Measurements from ENCODE around the gene FAM83D. TPM values are rescaled to one million over a fixed set of nuclear protein-coding genes. Genes with fewer than 3 reads are reported as not detected.
A peak's percentile ranks its signal among the peaks of the same experiment; 100 is the strongest.

Gene FAM83D, protein sequence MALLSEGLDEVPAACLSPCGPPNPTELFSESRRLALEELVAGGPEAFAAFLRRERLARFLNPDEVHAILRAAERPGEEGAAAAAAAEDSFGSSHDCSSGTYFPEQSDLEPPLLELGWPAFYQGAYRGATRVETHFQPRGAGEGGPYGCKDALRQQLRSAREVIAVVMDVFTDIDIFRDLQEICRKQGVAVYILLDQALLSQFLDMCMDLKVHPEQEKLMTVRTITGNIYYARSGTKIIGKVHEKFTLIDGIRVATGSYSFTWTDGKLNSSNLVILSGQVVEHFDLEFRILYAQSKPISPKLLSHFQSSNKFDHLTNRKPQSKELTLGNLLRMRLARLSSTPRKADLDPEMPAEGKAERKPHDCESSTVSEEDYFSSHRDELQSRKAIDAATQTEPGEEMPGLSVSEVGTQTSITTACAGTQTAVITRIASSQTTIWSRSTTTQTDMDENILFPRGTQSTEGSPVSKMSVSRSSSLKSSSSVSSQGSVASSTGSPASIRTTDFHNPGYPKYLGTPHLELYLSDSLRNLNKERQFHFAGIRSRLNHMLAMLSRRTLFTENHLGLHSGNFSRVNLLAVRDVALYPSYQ
- total RNA-seq = 10 to 100 TPM; 23.1 to 28.4 TPM

DNA sequence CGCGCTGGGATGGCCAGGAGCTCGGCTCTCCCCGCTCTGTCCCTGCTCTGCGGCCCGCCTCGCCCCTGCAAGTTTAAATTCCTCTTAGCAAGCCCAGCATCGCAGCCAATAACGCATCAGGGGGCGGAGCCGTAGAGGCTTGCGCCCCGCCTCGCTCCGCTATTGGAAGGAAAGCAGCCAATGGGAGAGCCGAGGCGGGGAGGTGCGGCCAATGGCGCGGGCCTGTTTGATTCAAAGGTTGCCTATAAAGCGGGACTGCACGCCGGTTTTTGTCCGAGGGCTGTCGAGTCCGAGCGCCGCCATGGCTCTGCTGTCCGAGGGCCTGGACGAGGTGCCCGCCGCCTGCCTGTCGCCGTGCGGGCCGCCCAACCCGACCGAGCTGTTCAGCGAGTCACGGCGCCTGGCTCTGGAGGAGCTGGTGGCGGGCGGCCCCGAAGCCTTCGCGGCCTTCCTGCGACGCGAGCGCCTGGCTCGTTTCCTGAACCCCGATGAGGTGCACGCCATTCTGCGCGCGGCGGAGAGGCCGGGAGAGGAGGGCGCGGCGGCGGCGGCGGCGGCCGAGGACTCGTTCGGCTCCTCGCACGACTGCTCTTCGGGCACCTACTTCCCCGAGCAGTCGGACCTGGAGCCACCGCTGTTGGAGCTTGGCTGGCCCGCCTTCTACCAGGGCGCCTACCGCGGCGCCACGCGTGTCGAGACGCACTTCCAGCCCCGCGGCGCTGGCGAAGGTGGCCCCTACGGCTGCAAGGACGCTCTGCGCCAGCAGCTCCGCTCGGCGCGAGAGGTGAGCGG is at the start of gene FAM83D:
FAM83D (plus strand) TSS at position 276 of the 792 bp plus-strand sequence; CDS start at position 302, 26 bp downstream.
- H3K36me3 Mint-ChIP-seq = peaks cover 30% of the 10 kb centered on the region
- ATAC-seq (peak; percentile 97), DNase-seq (peak; percentile 98)
- peak within 1 kb of the TSS; percentile 81 for H3K4me3 Mint-ChIP-seq
- no peaks in the 10 kb centered on the region for H3K27me3 Mint-ChIP-seq
- H3K27ac Mint-ChIP-seq = peak within 1 kb of the TSS; percentile 72
- no peaks in the 10 kb centered on the region for H3K9me3 Mint-ChIP-seq (ENCODE audit: low read depth)
- CTCF ChIA-PET = interaction anchor here (0.6 to 11.5 kb wide), 24 partner anchors 8 to 176 kb away, joined by 3 to 131 read pairs (median 3); partner anchors contain the start of genes DHX35 and PPP1R16B
- peaks cover 42% of the 10 kb centered on the region for H3K4me1 Mint-ChIP-seq

DNA sequence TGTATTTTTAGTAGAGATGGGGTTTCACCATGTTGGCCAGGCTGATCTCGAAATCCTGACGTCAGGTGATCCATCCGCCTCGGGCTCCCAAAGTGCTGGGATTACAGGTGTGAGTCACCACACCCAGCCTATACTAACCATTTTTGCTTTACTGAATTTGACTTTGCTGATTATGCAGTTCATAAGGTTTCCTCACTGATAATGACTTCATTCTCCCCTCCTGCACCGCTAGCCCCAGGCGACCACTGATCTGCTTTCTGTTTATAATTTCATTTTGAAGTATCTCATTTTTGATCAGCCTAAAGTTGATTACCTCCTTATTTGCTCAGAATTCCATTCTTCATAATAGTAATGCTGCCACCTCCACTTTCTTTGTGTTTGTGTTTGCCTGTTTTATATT is 48.7 kb upstream of the FAM83D start:
- Mint-ChIP-seq H3K4me1 (peaks cover 96% of the 10 kb centered on the region), H3K27me3 (no peaks in the 10 kb centered on the region), H3K27ac (peak overlapping the region; percentile 42), H3K4me3 (no peak overlapping the region), H3K9me3 (ENCODE audit: low read depth) (no peaks in the 10 kb centered on the region), H3K36me3 (peaks cover 16% of the 10 kb centered on the region)
- ATAC-seq (no peak), DNase-seq (no peak)
- CTCF ChIA-PET = interaction anchor here (1.2 to 3.3 kb wide), 3 partner anchors 12 to 35 kb away, joined by 4 to 22 read pairs (median 11); no protein-coding TSS in a partner anchor

DNA sequence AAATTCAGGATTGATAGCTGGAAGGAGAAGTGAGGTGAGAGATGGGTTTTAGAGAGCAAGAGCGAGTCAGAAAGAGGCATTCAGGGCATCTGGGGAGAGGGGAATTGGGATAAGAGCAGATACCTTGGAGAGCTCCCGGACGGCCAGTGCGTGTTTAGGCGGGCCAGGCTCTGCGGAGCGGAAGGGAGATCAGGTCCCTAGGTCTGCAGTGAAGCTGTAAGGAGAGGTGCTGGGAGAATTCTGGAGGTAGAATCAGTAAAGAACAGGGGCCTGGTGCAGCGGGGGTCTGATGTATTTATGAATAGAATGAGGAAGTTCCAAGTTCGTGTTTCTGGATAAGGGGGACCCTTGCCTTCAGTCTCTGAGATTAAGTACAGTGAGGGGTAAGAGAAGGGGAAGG is 47.4 kb upstream of the FAM83D start:
- H3K4me3 Mint-ChIP-seq = no peak overlapping the region
- H3K27ac Mint-ChIP-seq = no peak overlapping the region
- H3K9me3 Mint-ChIP-seq (ENCODE audit: low read depth) = no peaks in the 10 kb centered on the region
- no peak for DNase-seq
- no peak for ATAC-seq
- H3K36me3 Mint-ChIP-seq = peaks cover 14% of the 10 kb centered on the region
- H3K27me3 Mint-ChIP-seq = no peaks in the 10 kb centered on the region
- CTCF ChIA-PET = interaction anchor here (0.6 to 3.1 kb wide), 3 partner anchors 13 to 155 kb away, joined by 3 to 25 read pairs (median 3); no protein-coding TSS in a partner anchor
- H3K4me1 Mint-ChIP-seq = peaks cover 93% of the 10 kb centered on the region

DNA sequence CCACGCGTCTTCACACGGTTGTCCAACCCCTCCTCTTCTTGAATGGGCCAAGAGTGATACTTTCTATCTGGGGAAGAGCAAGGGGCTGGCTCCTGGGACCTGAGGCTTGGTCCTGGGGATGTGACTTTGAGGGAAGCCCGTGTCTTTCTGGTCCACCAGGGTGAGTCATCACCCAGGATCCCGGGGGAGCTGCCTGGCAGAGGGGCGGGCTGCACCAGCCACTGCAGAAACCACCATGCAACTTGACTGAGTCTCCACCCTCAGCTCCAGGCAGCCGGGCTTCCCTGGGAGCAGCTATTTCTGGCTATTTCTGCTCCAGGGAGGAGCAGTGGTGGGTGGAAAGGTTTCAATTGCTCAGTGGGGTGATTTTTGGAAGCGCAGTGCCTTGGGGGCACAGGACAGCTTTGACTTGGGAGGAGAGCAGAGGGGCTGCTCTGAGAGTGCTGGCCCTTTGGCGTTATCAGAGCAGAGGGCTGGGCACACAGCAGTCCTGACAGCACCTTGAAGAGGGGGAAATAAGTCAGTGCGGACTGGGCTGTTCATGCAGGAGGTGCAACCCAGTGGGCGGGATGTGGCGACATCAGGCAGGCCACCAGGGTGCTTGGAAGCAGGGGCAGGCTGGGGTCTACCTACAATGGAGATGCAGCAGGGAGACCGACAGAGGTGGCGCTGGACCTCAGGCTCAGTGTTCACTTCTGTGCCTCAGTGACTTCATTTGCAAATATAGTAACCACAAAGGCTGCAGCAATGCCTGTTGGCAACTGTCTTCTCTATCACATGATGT is 45.1 kb upstream of the FAM83D start:
- ATAC-seq = no peak
- DNase-seq = no peak
- Mint-ChIP-seq H3K27ac (peak overlapping the region; percentile 55), H3K4me3 (no peak overlapping the region), H3K9me3 (ENCODE audit: low read depth) (no peaks in the 10 kb centered on the region), H3K4me1 (peaks cover 76% of the 10 kb centered on the region), H3K36me3 (peaks cover 21% of the 10 kb centered on the region), H3K27me3 (no peaks in the 10 kb centered on the region)
- CTCF ChIA-PET = interaction anchor here (1.0 to 4.8 kb wide), 5 partner anchors 10 to 20 kb away, joined by 3 to 42 read pairs (median 5); no protein-coding TSS in a partner anchor

DNA sequence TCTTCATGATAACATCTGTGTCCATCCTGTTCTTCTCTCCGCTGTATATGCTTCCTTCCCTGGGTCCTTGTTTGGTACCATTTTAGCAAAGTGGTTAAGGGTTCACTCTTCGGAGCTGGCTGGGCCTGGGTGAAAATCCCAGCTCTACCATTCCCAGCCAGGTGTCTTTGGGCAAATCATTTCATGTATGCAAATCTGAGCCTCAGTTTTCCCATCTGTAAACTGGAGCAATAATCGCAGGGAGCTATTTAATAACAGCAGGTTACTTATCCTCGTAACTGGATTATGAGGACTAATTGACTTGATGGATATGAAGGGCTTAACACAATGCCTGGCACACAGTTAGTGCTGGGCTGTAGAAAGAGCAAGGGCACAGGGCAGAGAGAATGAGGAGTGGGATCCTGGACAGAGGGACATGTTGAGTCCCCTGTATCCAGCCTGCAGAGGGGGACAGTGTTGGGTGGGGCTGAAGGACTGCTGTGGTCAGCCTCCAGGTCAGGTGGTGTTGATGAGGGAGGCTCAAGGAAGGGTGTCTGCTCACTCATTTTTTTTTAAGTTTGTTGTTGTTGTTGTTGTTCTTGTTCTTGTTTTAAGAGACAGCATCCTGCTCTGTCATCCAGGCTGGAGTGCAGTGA is 44.3 kb upstream of the FAM83D start:
- ATAC-seq (no peak), DNase-seq (no peak)
- Mint-ChIP-seq H3K4me1 (peaks cover 70% of the 10 kb centered on the region), H3K4me3 (no peak overlapping the region), H3K36me3 (peaks cover 23% of the 10 kb centered on the region), H3K27me3 (no peaks in the 10 kb centered on the region), H3K9me3 (ENCODE audit: low read depth) (no peaks in the 10 kb centered on the region), H3K27ac (peak overlapping the region; percentile 78)
- CTCF ChIA-PET = interaction anchor here (1.0 to 4.8 kb wide), 3 partner anchors 12 to 21 kb away, joined by 3 to 42 read pairs (median 5); no protein-coding TSS in a partner anchor

DNA sequence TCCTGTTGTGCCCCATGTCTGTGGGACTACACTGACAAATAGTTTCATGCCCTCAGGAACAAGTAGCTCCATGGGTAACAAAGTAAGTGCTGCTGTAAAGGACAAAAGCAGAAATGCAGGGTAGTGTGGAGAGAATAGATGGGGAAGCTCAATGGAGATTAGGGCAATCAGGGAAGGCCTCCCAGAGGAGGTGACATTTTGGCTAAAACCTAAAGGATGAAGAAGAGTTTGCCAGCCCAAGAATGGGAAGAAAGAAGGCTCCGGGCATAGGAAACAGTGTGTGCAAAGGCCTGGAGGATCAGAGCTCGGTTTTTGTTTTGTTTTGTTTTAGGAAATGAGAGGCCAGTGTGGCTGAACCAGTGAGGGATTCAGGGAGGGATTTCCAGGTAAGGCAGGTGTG is 43.6 kb upstream of the FAM83D start:
- CTCF ChIA-PET = interaction anchor here (1.0 to 4.8 kb wide), 5 partner anchors 11 to 77 kb away, joined by 3 to 42 read pairs (median 4); partner anchors contain the start of gene PPP1R16B
- Mint-ChIP-seq H3K27me3 (no peaks in the 10 kb centered on the region), H3K36me3 (peaks cover 21% of the 10 kb centered on the region)

DNA sequence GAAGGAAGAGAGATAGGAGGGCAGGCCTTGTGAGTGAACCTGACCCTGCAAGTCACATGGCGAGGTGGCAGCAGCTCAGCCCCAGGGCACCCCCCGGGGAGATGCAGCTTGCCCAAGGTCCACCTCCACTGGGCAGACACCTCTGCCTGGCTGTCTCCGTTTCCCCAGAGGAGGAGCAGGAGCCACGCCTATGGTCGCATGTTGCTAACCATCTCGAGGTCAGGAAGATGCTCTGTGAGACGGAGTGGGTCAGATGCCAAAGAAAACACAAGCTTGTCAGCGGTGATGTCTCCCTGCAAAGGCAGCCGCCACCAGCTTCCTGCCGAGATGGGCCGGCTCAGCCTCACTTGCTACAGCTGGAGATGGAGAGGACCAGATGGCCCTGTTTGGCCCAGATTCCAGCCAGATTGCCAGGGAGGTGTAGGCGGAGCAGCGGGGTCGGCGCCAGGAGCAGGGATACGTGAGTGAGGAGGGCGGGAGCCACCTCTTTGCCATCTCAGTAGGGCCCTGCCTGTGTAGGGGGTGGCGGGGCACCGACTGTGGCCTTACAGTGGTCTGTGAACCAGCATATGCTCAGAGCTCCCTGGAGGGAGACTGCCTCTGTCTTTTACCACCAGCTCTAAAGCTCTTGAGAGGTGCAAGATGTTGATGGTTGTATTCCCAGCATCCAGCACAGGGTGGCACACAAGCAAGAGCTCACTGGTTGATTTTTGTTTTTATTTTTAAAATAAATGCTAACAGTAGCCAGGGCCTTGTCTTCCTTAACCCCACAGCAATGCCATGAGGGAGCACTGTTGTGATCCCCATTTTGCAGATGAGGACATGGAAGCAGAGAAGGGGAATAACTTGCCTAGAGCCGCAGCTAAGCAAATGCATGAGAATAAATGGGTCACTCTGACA is 42.9 kb upstream of the FAM83D start:
- Mint-ChIP-seq H3K4me1 (peaks cover 66% of the 10 kb centered on the region), H3K27ac (peak overlapping the region; percentile 78), H3K27me3 (no peaks in the 10 kb centered on the region), H3K4me3 (peak overlapping the region; percentile 19), H3K9me3 (ENCODE audit: low read depth) (no peaks in the 10 kb centered on the region), H3K36me3 (peaks cover 19% of the 10 kb centered on the region)
- CTCF ChIA-PET = interaction anchor here (0.6 to 4.8 kb wide), 8 partner anchors 8 to 1804 kb away, joined by 3 to 42 read pairs (median 4); partner anchors contain the start of gene PPP1R16B
- ATAC-seq = peak; percentile 51
- DNase-seq = no peak

More for the DNA sequence above, 43.6 kb upstream of the FAM83D start:
- Mint-ChIP-seq H3K27ac (peak overlapping the region; percentile 78), H3K4me1 (peaks cover 67% of the 10 kb centered on the region), H3K4me3 (peak overlapping the region; percentile 19), H3K9me3 (ENCODE audit: low read depth) (no peaks in the 10 kb centered on the region)
- ATAC-seq (no peak), DNase-seq (no peak)

DNA sequence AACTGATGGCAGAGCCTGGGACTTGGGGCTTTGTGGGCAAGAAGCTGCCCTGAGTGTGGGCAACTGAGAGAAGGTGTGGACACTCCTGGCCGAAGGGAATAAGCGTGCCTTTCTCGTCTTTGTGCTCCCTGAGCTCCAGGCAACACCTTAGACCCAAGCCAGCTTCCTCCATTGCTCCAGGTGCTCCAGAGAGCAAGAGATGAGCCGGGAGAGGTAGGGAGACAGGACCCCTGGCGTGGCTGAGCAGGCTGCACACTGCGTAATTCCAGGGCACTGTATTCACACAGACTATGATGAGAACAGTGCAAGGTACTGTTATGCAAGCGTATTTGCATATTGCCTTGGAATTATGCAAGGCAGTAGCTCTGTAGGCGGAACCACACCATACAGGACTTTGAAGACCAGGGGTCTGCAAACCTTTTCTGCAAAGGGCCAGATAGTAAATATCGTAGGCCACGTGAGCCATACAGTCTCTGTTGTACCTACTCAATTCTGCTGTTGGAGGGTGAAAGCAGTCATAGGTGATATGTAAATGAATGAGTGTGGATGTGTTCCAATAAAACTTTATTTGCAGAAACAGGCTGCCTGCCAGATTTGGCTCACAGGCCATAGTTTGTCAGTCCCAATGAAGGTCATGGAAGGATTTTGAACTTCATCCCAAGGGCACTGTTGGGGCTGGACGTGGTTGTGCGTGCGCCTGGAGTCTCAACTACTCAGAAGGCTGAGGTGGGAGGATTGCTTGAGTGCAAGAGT is 42.1 kb upstream of the FAM83D start:
- no peak for DNase-seq
- no peak for ATAC-seq
- Mint-ChIP-seq H3K9me3 (ENCODE audit: low read depth) (no peaks in the 10 kb centered on the region), H3K27ac (no peak overlapping the region), H3K4me3 (no peak overlapping the region), H3K36me3 (peaks cover 17% of the 10 kb centered on the region), H3K27me3 (no peaks in the 10 kb centered on the region), H3K4me1 (peaks cover 61% of the 10 kb centered on the region)
- CTCF ChIA-PET = interaction anchor here (0.9 to 4.8 kb wide), 6 partner anchors 9 to 166 kb away, joined by 3 to 42 read pairs (median 6); no protein-coding TSS in a partner anchor

DNA sequence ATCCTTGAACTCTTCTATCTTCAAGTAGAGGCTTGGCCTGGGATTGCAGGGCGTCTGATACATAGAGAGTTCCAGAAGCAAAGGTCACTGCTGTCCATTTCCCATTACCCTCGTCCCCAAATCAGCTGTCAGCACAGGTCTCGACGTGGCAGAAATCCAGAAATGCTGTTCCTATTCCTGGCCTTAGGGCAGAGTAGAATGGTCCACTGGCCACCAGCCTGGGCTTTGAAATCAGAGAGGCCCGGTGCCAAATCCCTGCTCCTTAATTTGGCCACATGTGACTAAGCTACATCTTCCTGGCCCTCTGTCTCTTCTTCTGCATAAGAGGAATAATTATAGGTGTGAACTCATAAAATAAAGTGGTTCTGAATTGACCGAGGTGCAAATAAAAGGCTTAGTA is 40.9 kb upstream of the FAM83D start:
- no peak for DNase-seq
- no peak for ATAC-seq
- Mint-ChIP-seq H3K27ac (no peak overlapping the region), H3K9me3 (ENCODE audit: low read depth) (no peaks in the 10 kb centered on the region), H3K36me3 (peaks cover 19% of the 10 kb centered on the region), H3K4me3 (no peak overlapping the region), H3K4me1 (peaks cover 62% of the 10 kb centered on the region), H3K27me3 (no peaks in the 10 kb centered on the region)
- CTCF ChIA-PET = interaction anchor here (1.3 to 4.8 kb wide), 2 partner anchors 8 to 79 kb away, joined by 3 to 42 read pairs; no protein-coding TSS in a partner anchor

DNA sequence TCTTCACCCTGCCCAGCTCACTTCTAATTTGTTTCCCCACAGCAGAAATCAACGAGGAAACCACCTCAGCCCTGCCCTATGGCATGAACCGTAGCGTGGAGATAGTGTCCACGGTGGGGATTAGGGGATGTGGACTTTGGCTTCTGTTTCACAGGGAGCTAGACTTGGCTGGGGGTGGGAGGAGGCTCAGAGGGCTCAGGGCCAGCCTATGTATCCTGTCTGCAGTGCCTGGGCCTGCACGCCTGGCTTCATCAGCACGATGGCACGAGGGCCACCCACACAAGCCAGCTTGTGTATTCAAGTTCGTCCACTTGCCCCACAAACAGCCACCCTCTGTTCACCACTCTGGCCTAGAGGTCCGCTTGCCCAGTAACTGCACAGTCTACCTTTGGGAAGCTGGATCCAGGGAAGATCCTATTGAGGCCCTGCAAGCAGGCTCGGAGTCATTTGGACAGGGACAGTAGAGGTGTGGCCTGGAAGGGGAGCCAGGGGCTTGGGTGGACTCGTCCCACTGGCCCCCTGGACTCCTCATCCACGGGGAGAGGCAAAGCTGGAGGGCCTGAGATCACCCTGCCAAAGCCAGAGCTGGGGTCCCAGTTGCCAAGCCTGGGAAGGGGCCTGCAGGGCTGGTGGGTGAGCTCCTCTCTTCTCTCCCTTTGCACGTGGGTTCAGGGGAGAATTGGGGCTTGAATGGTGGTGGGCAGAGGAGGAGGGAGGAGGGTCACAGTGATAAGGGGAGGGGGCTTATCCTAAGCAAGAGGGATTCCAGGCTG is 38.0 kb upstream of the FAM83D start:
- no peak for ATAC-seq
- H3K4me3 Mint-ChIP-seq = no peak overlapping the region

More for the DNA sequence above, 38.0 kb upstream of the FAM83D start:
- CTCF ChIA-PET = interaction anchor here (1.2 kb wide), 1 partner anchor 98 kb away, joined by 4 read pairs; no protein-coding TSS in a partner anchor
- no peak for DNase-seq
- Mint-ChIP-seq H3K27ac (peak overlapping the region; percentile 24), H3K9me3 (ENCODE audit: low read depth) (no peaks in the 10 kb centered on the region), H3K27me3 (no peaks in the 10 kb centered on the region), H3K4me1 (peaks cover 57% of the 10 kb centered on the region), H3K36me3 (peaks cover 16% of the 10 kb centered on the region)
